ENCODE data around the gene INO80.

DNA sequence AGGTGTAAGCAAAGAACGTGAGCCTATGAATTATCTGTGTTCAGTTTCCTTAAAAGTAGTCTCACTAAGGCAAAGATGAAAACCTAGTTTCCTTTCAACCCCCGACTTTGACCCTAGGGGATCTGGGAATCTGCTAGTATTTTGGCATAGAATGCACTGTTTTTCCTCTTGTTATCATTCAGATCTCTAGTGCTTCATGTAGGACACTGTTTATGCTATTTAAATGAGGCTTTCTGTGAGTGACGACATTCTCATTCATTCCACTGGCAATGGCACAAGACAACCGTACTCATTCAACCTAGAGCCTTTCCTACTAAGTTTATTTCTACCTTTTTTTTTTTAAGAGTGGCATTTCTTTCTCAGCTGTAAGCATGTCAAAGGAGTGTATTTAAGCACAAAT lies 95.8 kb downstream of the INO80 start:
- TF ChIP-seq, protein P1, sequence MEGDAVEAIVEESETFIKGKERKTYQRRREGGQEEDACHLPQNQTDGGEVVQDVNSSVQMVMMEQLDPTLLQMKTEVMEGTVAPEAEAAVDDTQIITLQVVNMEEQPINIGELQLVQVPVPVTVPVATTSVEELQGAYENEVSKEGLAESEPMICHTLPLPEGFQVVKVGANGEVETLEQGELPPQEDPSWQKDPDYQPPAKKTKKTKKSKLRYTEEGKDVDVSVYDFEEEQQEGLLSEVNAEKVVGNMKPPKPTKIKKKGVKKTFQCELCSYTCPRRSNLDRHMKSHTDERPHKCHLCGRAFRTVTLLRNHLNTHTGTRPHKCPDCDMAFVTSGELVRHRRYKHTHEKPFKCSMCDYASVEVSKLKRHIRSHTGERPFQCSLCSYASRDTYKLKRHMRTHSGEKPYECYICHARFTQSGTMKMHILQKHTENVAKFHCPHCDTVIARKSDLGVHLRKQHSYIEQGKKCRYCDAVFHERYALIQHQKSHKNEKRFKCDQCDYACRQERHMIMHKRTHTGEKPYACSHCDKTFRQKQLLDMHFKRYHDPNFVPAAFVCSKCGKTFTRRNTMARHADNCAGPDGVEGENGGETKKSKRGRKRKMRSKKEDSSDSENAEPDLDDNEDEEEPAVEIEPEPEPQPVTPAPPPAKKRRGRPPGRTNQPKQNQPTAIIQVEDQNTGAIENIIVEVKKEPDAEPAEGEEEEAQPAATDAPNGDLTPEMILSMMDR (conservative IDR thresholded peaks at IDR 0.05 in 1 of 2, IDR thresholded peaks at IDR 0.05 in 1 of 2; ENCODE audit: low read depth in 1 of 2, low read length in 2 of 2): no peak
- no peak for TF ChIP-seq EZH2 (IDR thresholded peaks at IDR 0.05; ENCODE audit: low read length, missing control alignments)

Data from fibroblast of lung (primary cell).